GM21717 (cell line): Measurements from ENCODE around the gene DSCAML1.

ENCODE experiments used
- ATAC-seq: cut with Tn5 transposase; IDR thresholded peaks from one replicate; pipeline ENCODE4 v1.9.1; 2021; ENCODE audit warnings: mild to moderate bottlenecking, moderate library complexity; ENCODE audit not compliant: unreplicated experiment

Gene DSCAML1

GRCh38 chr11:117564321-117564720 lies 232.7 kb downstream of the DSCAML1 start:
- ATAC-seq, result no peak

DNA sequence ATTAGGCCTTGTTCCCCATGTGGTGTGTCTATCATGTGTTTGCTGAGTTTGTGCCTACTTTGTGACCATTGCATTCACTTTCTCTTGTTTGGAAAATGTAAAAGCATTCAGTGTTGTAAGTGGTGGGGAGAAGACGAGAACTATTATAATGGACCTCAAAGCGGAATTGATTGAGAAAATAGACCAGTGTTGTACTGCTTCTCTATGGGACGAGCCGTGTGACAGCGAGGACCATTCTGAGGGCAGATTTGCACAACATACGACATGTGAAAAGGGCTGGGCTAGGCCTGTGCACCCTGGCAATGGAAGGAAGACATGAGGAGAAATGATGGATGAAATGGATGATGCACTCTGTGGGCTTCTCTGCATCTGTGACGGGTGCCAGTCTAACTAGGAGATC lies 233.5 kb downstream of the DSCAML1 start:
- no peak for ATAC-seq

DNA sequence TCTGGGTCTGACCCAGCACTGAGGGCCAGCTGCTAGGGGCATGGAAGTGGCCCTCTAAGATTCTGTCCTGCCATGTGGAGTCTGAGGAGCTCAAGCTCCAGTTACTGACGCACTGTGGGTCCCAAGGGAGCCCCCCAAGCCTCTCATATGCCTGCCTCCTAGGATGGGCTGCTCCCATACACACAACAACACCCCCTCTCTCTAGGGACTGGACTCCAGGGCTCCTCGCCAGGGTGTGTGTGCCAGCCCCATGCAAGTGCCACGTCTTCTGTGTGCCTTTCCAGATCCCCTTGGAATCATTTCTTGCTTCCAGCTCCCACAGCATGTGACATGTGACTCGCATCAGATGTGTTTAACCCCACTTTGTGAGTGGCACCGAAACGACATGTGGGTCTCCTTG lies 234.9 kb downstream of the DSCAML1 start:
- no peak for ATAC-seq

DNA sequence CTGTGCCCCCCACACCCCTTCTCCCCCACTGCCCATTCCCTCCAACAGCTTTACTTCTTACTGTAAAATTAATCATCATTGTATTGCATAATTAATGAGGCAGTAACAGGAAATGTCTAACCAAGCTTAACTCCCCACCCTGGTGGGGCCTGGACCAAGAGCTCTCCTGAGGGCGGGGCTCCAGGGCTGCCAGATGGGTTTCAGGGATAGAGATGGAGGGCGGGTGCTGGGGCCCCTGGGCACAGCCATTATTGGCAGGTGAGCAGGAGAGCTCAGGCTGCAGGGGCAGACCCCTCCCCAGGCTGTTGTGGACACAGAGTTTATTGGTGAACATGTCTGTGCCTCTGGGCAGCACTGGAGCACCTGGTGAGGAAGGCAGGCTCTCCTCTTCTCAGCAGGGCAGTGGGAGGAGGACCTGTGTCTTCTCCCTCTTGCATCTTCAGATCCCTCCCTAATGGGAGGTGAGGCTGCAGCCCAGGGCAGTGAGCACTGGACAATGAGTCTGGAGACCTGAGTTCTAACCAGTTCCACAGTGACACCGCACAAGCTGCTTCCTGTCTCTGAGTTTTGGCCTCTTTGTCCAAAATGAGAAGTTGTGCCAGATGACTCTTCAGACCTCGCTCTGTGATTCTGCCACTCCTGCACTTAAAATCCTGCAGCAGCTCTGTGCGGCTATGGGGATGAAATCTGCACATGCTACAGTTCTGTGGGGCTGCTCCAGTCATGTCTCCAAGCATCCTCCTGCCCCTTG lies 236.1 kb downstream of the DSCAML1 start:
- no peak for ATAC-seq

DNA sequence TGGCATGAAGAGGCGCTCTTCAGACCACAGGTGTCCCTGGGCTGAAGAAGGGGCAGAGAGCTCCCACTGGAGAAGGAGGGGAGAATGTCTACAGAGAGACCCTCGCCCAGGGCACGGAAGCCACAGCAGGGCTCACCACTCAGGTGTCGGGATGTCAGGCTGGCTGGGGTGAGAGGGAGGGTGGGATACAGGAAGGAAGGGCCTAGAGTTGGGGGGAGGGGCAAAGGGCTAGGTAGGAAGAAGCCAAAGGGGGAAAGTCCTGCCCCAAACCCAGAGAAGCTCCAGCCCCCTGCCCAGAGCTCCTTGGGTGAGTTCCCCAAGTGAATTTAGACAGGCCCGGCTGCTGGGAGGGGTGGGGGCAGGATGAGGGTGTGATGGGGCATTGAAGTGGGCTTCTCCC lies 237.3 kb downstream of the DSCAML1 start:
- ATAC-seq, result no peak

GRCh38 chr11:117557361-117557760 lies 239.7 kb downstream of the DSCAML1 start:
- ATAC-seq, result no peak

- no peak for ATAC-seq
These were observed 242.2 kb downstream of the DSCAML1 start for GRCh38 chr11:117554601-117555333.

DNA sequence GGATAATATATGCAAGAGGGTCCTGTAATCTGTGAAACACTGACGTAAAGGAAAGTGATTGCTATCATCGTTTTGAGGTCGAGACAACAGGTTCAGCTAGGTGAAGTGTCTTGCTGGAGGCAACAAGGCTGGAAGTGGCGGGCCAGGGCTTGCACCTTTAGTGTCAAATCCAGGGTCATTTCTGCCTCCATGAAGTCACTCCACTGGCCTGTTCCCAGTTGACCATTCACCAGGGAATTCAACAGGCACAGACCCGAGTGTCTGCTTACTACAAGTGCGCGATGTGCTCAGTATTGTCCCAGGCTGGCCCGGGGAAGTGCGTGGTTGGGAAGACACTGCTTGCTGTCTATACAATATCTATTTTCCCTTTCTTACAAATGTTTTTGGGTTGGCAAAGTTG lies 244.4 kb downstream of the DSCAML1 start:
- no peak for ATAC-seq

DNA sequence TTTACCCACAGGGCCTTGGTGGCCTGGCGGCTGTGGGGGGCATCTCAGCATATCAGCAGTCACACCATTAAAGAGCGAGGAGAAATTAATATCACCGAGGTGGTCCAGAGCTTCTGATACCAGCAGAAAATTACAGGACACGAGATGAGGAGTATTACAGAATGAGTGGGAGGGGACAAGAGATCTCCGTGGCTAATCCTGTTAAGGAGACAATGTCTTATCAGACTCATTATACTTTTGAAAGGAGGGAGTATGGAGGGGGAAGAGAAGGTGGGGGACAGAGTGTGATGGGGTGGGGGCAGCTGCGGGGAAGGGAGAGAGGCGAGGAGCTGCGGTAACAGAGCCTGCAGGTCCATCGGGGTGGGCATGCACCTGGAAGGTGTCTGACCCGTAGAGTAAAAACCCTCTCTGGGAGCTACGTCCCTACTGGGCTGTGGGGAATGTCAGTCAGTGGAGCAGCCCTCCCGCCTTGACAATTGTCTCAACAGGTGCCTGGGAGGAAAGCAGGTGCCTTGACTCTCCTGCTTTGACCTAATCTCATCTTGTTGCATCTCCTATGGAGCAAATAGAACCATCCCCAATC lies 245.2 kb downstream of the DSCAML1 start:
- no peak for ATAC-seq

DNA sequence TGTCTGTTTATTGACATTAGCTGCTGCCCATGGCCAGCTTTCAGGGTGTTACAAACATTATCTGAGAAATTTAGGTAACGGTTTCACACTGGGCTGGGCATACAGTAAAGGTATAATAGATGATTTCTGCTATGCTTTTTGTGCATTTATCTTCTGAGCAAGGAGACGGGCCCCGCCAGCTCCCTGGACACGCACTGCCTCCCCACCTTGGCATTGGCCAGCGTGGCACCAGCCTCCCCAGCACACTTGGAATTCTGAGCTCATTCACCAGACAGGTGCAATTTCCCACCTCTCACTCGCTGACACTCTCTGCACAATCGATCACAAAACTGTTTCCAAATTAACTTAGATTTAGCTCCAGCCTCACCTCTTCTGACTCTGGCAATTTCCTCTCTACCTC lies 246.6 kb downstream of the DSCAML1 start:
- no peak for ATAC-seq

DNA sequence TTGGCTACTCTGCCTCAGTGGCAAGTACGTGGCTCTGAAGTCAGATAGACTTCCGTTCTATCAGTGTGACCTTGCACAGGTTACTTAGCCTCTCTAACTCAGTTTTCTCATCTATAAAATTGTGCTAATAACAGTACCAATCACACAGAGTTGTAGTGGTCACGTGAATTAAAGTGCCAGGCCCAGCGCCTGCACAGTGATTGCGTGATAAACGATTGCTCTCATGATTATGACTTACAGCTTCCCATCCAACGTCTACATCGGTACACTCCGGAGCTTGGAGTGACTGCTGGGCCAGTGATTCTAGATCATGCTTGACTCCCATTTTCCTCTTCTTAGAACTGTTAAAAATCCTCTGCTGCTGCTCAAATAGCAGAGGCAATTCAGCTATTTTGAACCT lies 247.6 kb downstream of the DSCAML1 start:
- ATAC-seq, result no peak

GRCh38 chr11:117548876-117549275 lies 248.1 kb downstream of the DSCAML1 start:
- no peak for ATAC-seq

- no peak for ATAC-seq
These were observed 249.1 kb downstream of the DSCAML1 start for GRCh38 chr11:117547946-117548345.

DNA sequence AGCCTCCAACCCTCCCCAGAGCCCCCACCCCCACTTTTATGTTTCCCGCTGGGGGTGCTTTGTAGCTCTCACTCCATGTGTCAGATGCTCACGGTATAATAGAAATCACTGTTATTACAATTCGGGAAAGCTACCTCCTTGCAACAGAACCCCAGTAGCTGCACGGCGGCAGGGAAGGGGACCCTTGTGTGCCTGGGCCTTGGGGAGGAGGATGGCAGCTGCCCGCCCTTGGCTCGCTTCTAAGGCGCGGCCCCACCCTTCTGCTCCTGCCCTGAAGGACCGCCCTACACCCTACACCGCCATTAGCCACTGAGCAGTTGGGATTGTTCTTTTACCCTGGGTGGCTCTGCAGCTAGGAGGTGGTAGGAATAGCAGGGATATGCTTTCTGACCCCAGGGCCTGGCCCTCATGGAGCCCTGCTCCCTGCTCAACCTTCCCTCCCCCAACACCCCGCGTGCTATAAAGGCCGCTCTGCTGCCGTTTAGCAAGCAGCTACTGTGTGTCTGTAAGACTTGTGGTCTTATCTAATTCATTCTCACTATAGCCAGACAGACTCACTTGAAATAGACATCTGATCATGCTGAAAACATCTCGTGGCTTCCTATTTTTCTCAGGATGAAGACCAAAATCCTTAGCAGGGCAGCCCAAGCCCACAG lies 249.7 kb downstream of the DSCAML1 start:
- ATAC-seq, result no peak

- ATAC-seq, result no peak
These were observed 250.4 kb downstream of the DSCAML1 start for GRCh38 chr11:117546431-117547194.

DNA sequence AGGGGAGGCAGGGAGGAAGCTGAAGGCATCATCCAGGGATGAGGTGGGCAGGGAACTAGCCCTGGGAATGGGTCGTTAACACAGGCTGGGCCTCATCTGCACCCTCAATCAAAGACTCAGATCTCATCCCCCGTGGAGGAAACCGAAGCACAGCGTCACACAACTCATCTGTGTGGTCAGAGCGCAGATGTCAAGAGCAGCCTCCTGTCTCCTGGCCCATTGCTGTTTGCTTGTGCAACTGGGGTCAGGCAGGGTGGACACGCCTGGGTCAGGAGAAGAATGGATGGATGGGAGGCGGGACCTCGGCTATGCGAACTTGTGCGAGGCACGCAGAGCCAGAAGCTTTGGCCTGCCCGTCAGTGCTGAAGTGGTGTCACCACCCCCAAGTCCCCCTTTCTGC lies 251.3 kb downstream of the DSCAML1 start:
- ATAC-seq, result no peak

GRCh38 chr11:117544130-117544800 lies 252.8 kb downstream of the DSCAML1 start:
- no peak for ATAC-seq

GRCh38 chr11:117541211-117541610 lies 255.8 kb downstream of the DSCAML1 start:
- ATAC-seq, result no peak

DNA sequence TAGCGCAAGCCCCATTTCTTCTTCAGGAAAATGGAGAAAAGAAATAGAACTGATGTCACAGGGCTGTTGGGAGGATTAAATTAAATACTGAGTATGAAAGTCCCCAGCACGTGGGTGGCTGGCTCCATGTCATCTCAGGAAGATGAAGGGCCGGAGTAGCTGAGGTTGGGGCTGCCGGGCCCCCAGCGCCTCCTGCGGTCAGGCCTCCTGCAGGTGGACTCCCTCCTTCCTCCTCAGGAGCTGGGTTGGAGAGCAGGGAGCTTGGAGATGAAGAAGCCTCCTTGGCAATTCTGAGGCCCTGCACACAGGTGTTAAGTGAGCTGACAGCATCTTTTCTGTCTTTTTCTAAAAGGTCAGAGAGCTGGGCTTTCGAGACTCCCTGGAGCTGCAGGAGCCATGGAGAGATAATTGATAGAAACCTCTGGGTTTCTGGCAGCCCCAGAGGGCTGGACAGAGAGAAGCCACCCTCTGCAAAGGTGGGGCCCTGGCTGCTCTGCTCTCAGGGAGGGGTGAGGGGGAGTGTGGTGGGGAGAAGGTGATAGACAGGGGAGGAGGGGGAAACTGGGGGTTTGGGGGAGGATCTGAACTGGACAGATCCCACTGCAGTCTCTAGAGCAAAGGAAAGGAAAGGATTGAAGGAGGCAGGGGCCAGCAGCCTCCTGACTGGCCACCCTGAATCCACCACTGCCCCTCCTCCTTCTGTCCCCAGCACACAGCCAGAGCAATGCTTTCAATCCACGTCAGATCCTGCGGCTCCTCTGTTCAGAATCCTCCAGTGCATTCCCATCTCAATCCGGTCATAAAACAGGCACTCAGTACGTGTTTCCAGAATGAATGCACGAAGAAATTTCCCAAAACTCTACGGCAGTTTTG lies 258.5 kb downstream of the DSCAML1 start:
- no peak for ATAC-seq
